H9 (cell line): ENCODE measurements around the gene LAMC3. TPM values are rescaled to one million over a fixed set of nuclear protein-coding genes. Genes with fewer than 3 reads are reported as not detected.

Experiments
- DNase-seq: peaks from one replicate; pipeline ENCODE4 v3.0.0-alpha.2; 2017
- H2AFZ ChIP-seq: one replicate; pipeline ENCODE4 v1.6.1; 2013; ENCODE audit warnings: mild to moderate bottlenecking, low read length, control low read depth, moderate library complexity
- H2AK5ac ChIP-seq: 2 replicates; pipeline ENCODE4 v1.6.1; 2013; ENCODE audit warnings: low read length, control low read depth, mixed read lengths; ENCODE audit not compliant: insufficient read length
- H2BK120ac ChIP-seq: one replicate; pipeline ENCODE4 v1.6.1; 2013; ENCODE audit warnings: low read depth, mild to moderate bottlenecking, low read length, control low read depth, inconsistent platforms; ENCODE audit not compliant: poor library complexity, severe bottlenecking
- H2BK12ac ChIP-seq: 2 replicates; pipeline ENCODE4 v1.6.1; 2013; ENCODE audit warnings: low read length, control low read depth, mixed read lengths, low read depth; ENCODE audit not compliant: insufficient read length
- H2BK15ac ChIP-seq: 2 replicates; pipeline ENCODE4 v1.6.1; 2013; ENCODE audit warnings: low read depth, low read length, control low read depth
- H2BK20ac ChIP-seq: one replicate; pipeline ENCODE4 v1.6.1; 2013; ENCODE audit warnings: low read depth, mild to moderate bottlenecking, low read length, control low read depth, inconsistent platforms; ENCODE audit not compliant: poor library complexity, severe bottlenecking
- H2BK5ac ChIP-seq: 2 replicates; pipeline ENCODE4 v1.6.1; 2013; ENCODE audit warnings: low read length, control low read depth, mixed read lengths; ENCODE audit not compliant: insufficient read length
- H3K14ac ChIP-seq: 2 replicates; pipeline ENCODE4 v1.6.1; 2013; ENCODE audit warnings: low read length, control low read depth; ENCODE audit not compliant: insufficient read depth
- H3K18ac ChIP-seq: 2 replicates; pipeline ENCODE4 v1.6.1; 2013; ENCODE audit warnings: low read depth, mild to moderate bottlenecking, mixed read lengths, low read length, control low read depth; ENCODE audit not compliant: insufficient read length
- H3K23ac ChIP-seq: 2 replicates; pipeline ENCODE4 v1.6.1; 2013; ENCODE audit warnings: low read length, control low read depth, mixed read lengths, low read depth; ENCODE audit not compliant: insufficient read length
- H3K23me2 ChIP-seq: 2 replicates; pipeline ENCODE4 v1.6.1; 2013; ENCODE audit warnings: low read depth, mild to moderate bottlenecking, mixed read lengths, low read length, control low read depth; ENCODE audit not compliant: insufficient read length, poor library complexity, severe bottlenecking
- H3K27ac ChIP-seq: 2 replicates; pipeline ENCODE4 v1.5.1; 2013; ENCODE audit warnings: low read length, control low read depth, mixed read lengths, low read depth; ENCODE audit not compliant: insufficient read length
- H3K27me3 ChIP-seq: 2 replicates; pipeline ENCODE4 v1.6.1; 2013; ENCODE audit warnings: low read length, control low read depth, inconsistent platforms; ENCODE audit not compliant: insufficient read depth
- H3K4ac ChIP-seq: 2 replicates; pipeline ENCODE4 v1.6.1; 2013; ENCODE audit warnings: low read depth, mild to moderate bottlenecking, control low read depth, inconsistent platforms, low read length, moderate library complexity
- H3K4me1 ChIP-seq: 2 replicates; pipeline ENCODE4 v1.6.1; 2013; ENCODE audit warnings: low read length, control low read depth, inconsistent platforms; ENCODE audit not compliant: insufficient read depth
- H3K4me2 ChIP-seq: 2 replicates; pipeline ENCODE4 v1.6.1; 2013; ENCODE audit warnings: low read length, control low read depth, mixed read lengths; ENCODE audit not compliant: insufficient read length, insufficient read depth
- H3K56ac ChIP-seq: 2 replicates; pipeline ENCODE4 v1.6.1; 2013; ENCODE audit warnings: low read depth, mild to moderate bottlenecking, mixed read lengths, low read length, control low read depth; ENCODE audit not compliant: insufficient read length
- H3K79me1 ChIP-seq: 2 replicates; pipeline ENCODE4 v1.6.1; 2013; ENCODE audit warnings: low read depth, mild to moderate bottlenecking, moderate library complexity, low read length, control low read depth, inconsistent platforms; ENCODE audit not compliant: insufficient read depth, poor library complexity, severe bottlenecking
- H3K79me2 ChIP-seq: 2 replicates; pipeline ENCODE4 v1.6.1; 2013; ENCODE audit warnings: low read length, control low read depth, inconsistent platforms; ENCODE audit not compliant: insufficient read depth
- H3K9ac ChIP-seq: 2 replicates; pipeline ENCODE4 v1.6.1; 2013; ENCODE audit warnings: low read length, control low read depth, mixed read lengths; ENCODE audit not compliant: insufficient read length; ENCODE audit errors: extremely low read depth
- H3K9me3 ChIP-seq: one replicate; pipeline ENCODE4 v1.6.1; 2013; ENCODE audit warnings: low read depth, low read length, inconsistent platforms; ENCODE audit not compliant: control insufficient read depth
- H3T11ph ChIP-seq: one replicate; pipeline ENCODE4 v1.6.1; 2013; ENCODE audit warnings: mild to moderate bottlenecking, low read length, control low read depth, inconsistent platforms
- H4K20me1 ChIP-seq: one replicate; pipeline ENCODE4 v1.6.1; 2013; ENCODE audit not compliant: control insufficient read depth, insufficient read length, insufficient read depth
- H4K5ac ChIP-seq: 2 replicates; pipeline ENCODE4 v1.6.1; 2013; ENCODE audit warnings: low read depth, mild to moderate bottlenecking, mixed read lengths, low read length, control low read depth; ENCODE audit not compliant: insufficient read length
- H4K8ac ChIP-seq: replicated peaks from 2 replicates; pipeline ENCODE4 v1.6.1; 2013; ENCODE audit warnings: low read length, control low read depth, mixed read lengths, low read depth; ENCODE audit not compliant: insufficient read length
- H4K91ac ChIP-seq: 2 replicates; pipeline ENCODE4 v1.6.1; 2013; ENCODE audit warnings: low read depth, mild to moderate bottlenecking, moderate library complexity, mixed read lengths, low read length, control low read depth; ENCODE audit not compliant: insufficient read length
- H3K27ac Mint-ChIP-seq, 3 experiments: 2 replicates in 2 of 3; 3 replicates in 1 of 3; pipeline ENCODE4 v1.8.0; 2020 to 2021; ENCODE audit warnings: mixed read lengths in 3 of 3, mild to moderate bottlenecking in 1 of 3, moderate library complexity in 1 of 3
- H3K27me3 Mint-ChIP-seq: 2 replicates; pipeline ENCODE4 v1.8.0; 2021; ENCODE audit warnings: low read depth, mild to moderate bottlenecking, moderate library complexity, mixed read lengths
- H3K36me3 Mint-ChIP-seq, 3 experiments: 2 replicates in 2 of 3; 3 replicates in 1 of 3; pipeline ENCODE4 v1.8.0; 2020 to 2021; ENCODE audit warnings: low read depth in 3 of 3, mixed read lengths in 3 of 3; ENCODE audit not compliant: insufficient read depth in 1 of 3
- H3K4me1 Mint-ChIP-seq, 2 experiments: 2 replicates each; pipeline ENCODE4 v1.8.0; 2020; ENCODE audit warnings: mixed read lengths in 2 of 2
- H3K4me3 Mint-ChIP-seq, 2 experiments: 2 replicates in 1 of 2; 3 replicates in 1 of 2; pipeline ENCODE4 v1.8.0; 2020 to 2021; ENCODE audit warnings: mild to moderate bottlenecking in 2 of 2, mixed read lengths in 2 of 2, moderate library complexity in 1 of 2
- H3K9me3 Mint-ChIP-seq, 2 experiments: 2 replicates in 1 of 2; 3 replicates in 1 of 2; pipeline ENCODE4 v1.8.0; 2020; ENCODE audit warnings: mild to moderate bottlenecking in 2 of 2, mixed read lengths in 2 of 2, moderate library complexity in 1 of 2
- WGBS: extraction: QIAGEN DNeasy Blood & Tissue Kit; methylation state at CpG from one replicate; pipeline ENCODE4 v1.1.7; 2013; ENCODE audit warnings: missing lambda C conversion rate, low lambda C conversion rate, mixed read lengths; ENCODE audit not compliant: insufficient read length; ENCODE audit errors: extremely low coverage; 5-methylcytosine and 5-hydroxymethylcytosine counted together
- total RNA-seq: library from RNA; stranded (reverse); gene quantifications from 2 replicates; pipeline ENCODE4 v1.2.1, GENCODE V29; 2021
- TF ChIP-seq, protein P1 (sequence below): fragments of 200-600 bp; sonication (generic); conservative IDR thresholded peaks from 3 replicates; pipeline ENCODE4 v1.8.0; 2021; ENCODE audit warnings: antibody characterized with exemption, mild to moderate bottlenecking

LAMC3 gene
- total RNA-seq, 1 experiment from 2014 or later: 21.7 TPM

DNA sequence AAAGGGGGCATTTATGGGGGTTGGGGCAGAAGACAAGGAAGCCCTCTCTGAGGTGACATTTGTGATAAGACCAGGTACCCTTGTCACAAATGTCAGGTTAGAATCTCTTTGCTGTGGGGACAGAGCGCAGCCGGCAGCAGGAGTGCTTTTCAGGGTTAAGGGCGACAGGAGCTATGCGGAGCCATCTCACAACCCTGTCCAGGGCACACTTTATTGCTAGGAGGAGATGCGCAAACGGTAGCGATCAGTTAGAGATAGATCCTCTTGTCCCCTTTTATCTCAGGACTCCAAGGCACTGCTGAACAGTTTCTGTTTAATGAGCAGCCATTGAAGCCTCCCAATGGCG lies 438 bp upstream of the LAMC3 start:
- H4K5ac ChIP-seq: no peak overlapping the region
- H3K23ac ChIP-seq: no peak overlapping the region
- no peak overlapping the region for H2AFZ ChIP-seq
- H2BK20ac ChIP-seq: no peak overlapping the region
- H3K9me3 ChIP-seq: no peaks in the 10 kb centered on the region
- H4K91ac ChIP-seq: no peak overlapping the region
- no peak overlapping the region for H3K9ac ChIP-seq
- H3K18ac ChIP-seq: no peak overlapping the region
- H3K56ac ChIP-seq: no peak overlapping the region
- H3K27ac ChIP-seq: no peak overlapping the region
- Mint-ChIP-seq H3K9me3 (no peaks in the 10 kb centered on the region; a peak in 1 of 5 replicates), H3K27me3 (peaks cover 29% of the 10 kb centered on the region), H3K4me3 (peak overlapping the region; percentile 58 to 82), H3K36me3 (peaks cover 0 to 2% (median 0%) of the 10 kb centered on the region in 3 experiments; a peak in 2 of 7 replicates), H3K4me1 (peaks cover 28 to 34% of the 10 kb centered on the region in 2 experiments), H3K27ac (no peak overlapping the region)
- no peak overlapping the region for H2BK120ac ChIP-seq
- no peak overlapping the region for H2BK15ac ChIP-seq
- no peak overlapping the region for H4K8ac ChIP-seq
- peak overlapping the region; percentile 18 for H3K4me2 ChIP-seq
- no peak for DNase-seq
- no peak overlapping the region for H3K14ac ChIP-seq
- WGBS: no CpG with 5 or more reads among the region's 8 CpGs
- H3K79me1 ChIP-seq: no peaks in the 10 kb centered on the region
- no peaks in the 10 kb centered on the region for H4K20me1 ChIP-seq
- no peak overlapping the region for H2BK12ac ChIP-seq
- peaks cover 8% of the 10 kb centered on the region; the same call in 1 of the 2 replicates for H3K4me1 ChIP-seq
- no peak overlapping the region for H2BK5ac ChIP-seq
- H3K27me3 ChIP-seq: no peaks in the 10 kb centered on the region; the same call in 1 of the 2 replicates
- H3K23me2 ChIP-seq: no peaks in the 10 kb centered on the region
- TF ChIP-seq, protein P1, sequence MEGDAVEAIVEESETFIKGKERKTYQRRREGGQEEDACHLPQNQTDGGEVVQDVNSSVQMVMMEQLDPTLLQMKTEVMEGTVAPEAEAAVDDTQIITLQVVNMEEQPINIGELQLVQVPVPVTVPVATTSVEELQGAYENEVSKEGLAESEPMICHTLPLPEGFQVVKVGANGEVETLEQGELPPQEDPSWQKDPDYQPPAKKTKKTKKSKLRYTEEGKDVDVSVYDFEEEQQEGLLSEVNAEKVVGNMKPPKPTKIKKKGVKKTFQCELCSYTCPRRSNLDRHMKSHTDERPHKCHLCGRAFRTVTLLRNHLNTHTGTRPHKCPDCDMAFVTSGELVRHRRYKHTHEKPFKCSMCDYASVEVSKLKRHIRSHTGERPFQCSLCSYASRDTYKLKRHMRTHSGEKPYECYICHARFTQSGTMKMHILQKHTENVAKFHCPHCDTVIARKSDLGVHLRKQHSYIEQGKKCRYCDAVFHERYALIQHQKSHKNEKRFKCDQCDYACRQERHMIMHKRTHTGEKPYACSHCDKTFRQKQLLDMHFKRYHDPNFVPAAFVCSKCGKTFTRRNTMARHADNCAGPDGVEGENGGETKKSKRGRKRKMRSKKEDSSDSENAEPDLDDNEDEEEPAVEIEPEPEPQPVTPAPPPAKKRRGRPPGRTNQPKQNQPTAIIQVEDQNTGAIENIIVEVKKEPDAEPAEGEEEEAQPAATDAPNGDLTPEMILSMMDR: no peak
- H3T11ph ChIP-seq: no peak overlapping the region
- no peak overlapping the region for H2AK5ac ChIP-seq
- H3K4ac ChIP-seq: no peak overlapping the region
- no peaks in the 10 kb centered on the region for H3K79me2 ChIP-seq
